ENCODE measurements around the gene HIP1R. TPM values are rescaled to one million over a fixed set of nuclear protein-coding genes. Genes with fewer than 3 reads are reported as not detected.
A peak's percentile ranks its signal among the peaks of the same experiment; 100 is the strongest.

HIP1R gene
- total and polyA plus RNA-seq, 3 donors from 2014 or later = 20.1 to 41.7 (median 34.3) TPM

DNA sequence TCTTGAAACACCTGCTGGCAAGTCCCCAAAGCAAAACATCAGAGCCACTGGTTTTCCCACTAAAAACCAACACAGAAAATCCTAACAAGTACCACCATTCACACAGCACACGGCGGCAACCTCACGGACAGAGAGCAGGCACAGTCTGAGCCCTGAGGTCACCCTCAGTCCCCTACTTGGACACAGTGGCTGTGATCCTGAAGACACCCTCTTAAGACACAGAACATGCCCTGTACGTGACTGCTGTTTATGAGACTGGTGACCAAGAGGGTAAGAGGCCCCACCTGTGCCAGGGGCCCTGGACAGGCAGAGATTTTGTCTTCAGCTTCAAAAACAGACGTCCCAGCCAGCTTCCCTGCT lies 29.6 kb downstream of the HIP1R start:
- Histone ChIP-seq H3K27me3 (no peaks in the 10 kb centered on the region), H3K9me3 (no peaks in the 10 kb centered on the region), H3K27ac (peak overlapping the region in 1 of 2 donors; percentile 33), H3K4me1 (peaks cover 74% of the 10 kb centered on the region), H3K36me3 (ENCODE audit: low read depth, missing control alignments) (no peaks in the 10 kb centered on the region), H3K4me3 (no peak overlapping the region)
- no peak for DNase-seq
- WGBS, 2 donors = 78 to 89% methylated on average over 5 of the region's 5 CpGs
- TF ChIP-seq, protein P1, sequence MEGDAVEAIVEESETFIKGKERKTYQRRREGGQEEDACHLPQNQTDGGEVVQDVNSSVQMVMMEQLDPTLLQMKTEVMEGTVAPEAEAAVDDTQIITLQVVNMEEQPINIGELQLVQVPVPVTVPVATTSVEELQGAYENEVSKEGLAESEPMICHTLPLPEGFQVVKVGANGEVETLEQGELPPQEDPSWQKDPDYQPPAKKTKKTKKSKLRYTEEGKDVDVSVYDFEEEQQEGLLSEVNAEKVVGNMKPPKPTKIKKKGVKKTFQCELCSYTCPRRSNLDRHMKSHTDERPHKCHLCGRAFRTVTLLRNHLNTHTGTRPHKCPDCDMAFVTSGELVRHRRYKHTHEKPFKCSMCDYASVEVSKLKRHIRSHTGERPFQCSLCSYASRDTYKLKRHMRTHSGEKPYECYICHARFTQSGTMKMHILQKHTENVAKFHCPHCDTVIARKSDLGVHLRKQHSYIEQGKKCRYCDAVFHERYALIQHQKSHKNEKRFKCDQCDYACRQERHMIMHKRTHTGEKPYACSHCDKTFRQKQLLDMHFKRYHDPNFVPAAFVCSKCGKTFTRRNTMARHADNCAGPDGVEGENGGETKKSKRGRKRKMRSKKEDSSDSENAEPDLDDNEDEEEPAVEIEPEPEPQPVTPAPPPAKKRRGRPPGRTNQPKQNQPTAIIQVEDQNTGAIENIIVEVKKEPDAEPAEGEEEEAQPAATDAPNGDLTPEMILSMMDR (IDR thresholded peaks at IDR 0.05) = no peak
- no peak for TF ChIP-seq POLR2A (IDR thresholded peaks at IDR 0.05)
- intact Hi-C loops (cut with DNase I; ENCODE audit: low total_unique reads) = loop anchor here (5.0 kb wide), 1 partner anchor 82 kb away; no protein-coding TSS in a partner anchor

DNA sequence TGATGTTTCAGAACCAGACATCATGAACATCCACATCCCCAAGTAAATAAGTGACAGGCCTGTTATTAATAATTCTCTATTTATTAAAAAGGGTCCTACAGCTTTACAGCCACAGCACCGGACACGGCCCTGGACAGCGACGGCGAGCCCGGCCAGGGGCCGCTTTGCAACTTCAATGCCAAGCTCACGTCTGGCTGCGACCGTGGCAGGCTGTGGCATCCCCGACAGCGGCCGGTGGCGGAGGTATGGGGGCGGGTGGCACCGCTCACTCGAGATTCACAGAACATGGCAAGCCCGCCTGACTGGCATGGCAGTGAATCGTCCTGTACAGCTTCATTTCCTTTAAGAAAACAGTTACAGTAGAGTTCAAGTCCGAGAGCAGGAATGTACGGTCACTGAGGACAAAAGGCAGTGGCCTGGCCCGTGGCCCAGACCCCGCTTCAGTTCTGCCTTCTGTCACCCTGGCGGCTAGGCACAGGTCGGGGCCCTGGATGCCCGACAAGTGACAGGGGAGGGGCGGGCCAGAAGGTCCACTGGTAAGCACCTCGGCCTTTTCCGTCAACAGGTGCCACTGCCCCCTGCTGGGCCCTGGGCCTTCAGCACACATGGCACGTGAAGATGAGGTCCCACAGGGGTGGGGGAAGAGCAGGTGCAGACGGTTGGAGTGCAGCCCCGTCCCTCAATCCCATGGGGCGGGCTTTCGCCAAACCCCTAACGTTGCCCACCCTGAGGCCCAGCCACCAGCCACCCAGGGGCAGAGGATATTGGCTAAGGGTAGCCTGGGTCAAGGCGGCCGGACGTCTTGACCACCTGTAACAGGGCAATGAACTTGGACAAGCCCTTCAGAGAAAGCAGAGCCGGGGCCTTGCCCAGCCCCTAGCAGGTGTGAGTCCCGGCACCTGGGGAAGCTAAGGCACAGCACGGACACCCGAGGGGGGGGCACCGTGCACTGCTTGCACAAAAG lies 30.3 kb downstream of the HIP1R start:
- WGBS, 2 donors = 61 to 70% methylated on average over 33 to 41 of the region's 43 CpGs
- no peak for TF ChIP-seq POLR2A (IDR thresholded peaks at IDR 0.05)
- TF ChIP-seq, protein P1 (IDR thresholded peaks at IDR 0.05) = peak in 2 of 3 experiments; percentile 12 to 36
- H3K27me3 ChIP-seq = no peaks in the 10 kb centered on the region
- intact Hi-C loops (cut with DNase I; ENCODE audit: low total_unique reads) = no loop called here
- no peak overlapping the region for H3K4me3 ChIP-seq
- DNase-seq = peak; percentile 58
- H3K36me3 ChIP-seq (ENCODE audit: low read depth, missing control alignments) = no peaks in the 10 kb centered on the region
- peaks cover 76% of the 10 kb centered on the region for H3K4me1 ChIP-seq
- peak overlapping the region in 1 of 2 donors; percentile 19 for H3K27ac ChIP-seq
- no peaks in the 10 kb centered on the region for H3K9me3 ChIP-seq

DNA sequence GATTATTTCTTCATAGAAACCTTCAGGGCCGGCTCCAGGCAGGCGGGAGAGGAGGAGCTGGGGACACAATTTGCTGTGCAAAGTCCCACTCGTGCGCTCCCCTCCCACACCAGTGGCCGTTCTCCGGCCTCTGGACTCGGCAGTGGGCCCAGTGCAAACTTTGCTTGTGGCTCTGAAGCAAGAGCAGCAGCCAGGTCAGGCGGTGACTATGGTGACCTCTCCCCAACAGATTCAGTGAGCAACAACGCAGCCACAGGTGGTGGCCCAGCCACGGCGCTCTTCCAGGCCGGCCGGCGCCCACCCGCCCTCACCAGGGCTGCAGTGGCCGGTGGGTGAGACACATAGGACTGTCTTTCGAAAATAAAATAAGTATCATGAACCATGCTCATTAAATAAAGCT lies 31.1 kb downstream of the HIP1R start:
- H3K4me3 ChIP-seq = no peak overlapping the region
- no peaks in the 10 kb centered on the region for H3K36me3 ChIP-seq (ENCODE audit: low read depth, missing control alignments)
- WGBS, 2 donors = 67 to 81% methylated on average over 14 to 17 of the region's 17 CpGs
- no peaks in the 10 kb centered on the region for H3K9me3 ChIP-seq
- H3K27me3 ChIP-seq = no peaks in the 10 kb centered on the region
- intact Hi-C loops (cut with DNase I; ENCODE audit: low total_unique reads) = no loop called here
- no peak for TF ChIP-seq POLR2A (IDR thresholded peaks at IDR 0.05)
- TF ChIP-seq, protein P1 (IDR thresholded peaks at IDR 0.05) = no peak
- DNase-seq = no peak
- H3K4me1 ChIP-seq = peaks cover 76% of the 10 kb centered on the region
- peak overlapping the region; percentile 63 to 77 for H3K27ac ChIP-seq

DNA sequence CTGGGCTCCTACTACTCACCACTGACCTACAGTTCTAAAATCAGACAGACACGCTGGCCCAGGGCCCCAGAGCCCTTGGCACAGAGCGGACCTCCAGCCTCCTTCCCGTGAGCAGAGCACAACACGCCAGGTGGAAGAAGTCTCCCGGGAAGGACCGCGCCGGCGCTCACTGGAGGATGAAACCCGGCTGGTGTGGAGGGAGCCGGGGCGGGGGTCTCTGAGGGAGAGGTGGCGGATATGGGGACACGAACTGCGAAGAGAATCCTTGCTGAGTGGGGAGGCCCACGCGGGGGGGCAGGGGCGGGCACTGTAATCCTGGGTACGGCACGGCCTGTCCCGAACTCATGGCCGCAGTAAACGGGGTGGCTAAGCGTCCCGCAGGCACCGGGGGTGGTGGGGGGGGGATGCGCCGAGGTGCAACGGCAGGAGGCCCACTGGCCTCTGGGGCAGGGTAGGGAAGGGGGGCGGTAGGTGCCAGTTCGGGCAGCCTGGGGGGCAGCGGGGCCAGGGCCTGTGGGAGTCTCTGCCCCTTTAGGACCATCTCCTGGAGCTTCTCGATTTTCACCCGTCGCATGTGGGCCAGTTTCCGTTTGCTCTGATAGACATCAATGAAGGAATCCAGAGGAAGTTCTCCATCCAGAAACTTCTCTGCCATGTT lies 31.8 kb downstream of the HIP1R start:
- Histone ChIP-seq H3K36me3 (ENCODE audit: low read depth, missing control alignments) (no peaks in the 10 kb centered on the region), H3K27me3 (no peaks in the 10 kb centered on the region), H3K4me1 (peaks cover 75% of the 10 kb centered on the region), H3K9me3 (no peaks in the 10 kb centered on the region), H3K27ac (peak overlapping the region; percentile 63 to 77), H3K4me3 (no peak overlapping the region)
- 68 to 78% methylated on average over 21 to 36 of the region's 36 CpGs for WGBS, 2 donors
- intact Hi-C loops (cut with DNase I; ENCODE audit: low total_unique reads) = no loop called here
- DNase-seq = no peak
- TF ChIP-seq, protein P1 (IDR thresholded peaks at IDR 0.05) = no peak
- TF ChIP-seq POLR2A (IDR thresholded peaks at IDR 0.05) = no peak
